CD4-positive, alpha-beta T cell treated with Interleukin-6 at 100 ng/mL for 8 hours (primary cell): ENCODE data around the gene NUP153.
"Not testable (repeated sequence)": the region's sequence is repeated elsewhere in the genome, so short reads cannot be mapped to it uniquely, and the experiment has no call there.

Source experiments
- DNase-seq: peaks from one replicate; pipeline ENCODE4 v3.0.0-alpha.2; 2020; ENCODE audit warnings: mixed read lengths, low spot score

Gene NUP153

DNA sequence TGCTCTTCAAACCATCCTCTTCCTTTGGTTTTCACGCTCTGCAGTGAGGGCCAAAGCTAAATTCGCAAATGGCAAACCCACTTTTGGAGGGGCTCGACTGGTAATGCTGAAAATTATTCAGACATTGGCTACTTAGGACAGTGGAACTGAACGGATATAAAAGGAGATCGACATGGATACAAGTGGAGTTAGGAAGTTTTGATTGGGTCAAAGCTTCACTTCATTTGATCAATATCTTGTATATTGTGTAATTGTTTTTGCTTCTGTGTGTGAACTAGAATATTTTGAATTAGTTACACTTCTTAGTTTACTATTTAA lies 105.4 kb downstream of the NUP153 start:
- DNase-seq = no peak

DNA sequence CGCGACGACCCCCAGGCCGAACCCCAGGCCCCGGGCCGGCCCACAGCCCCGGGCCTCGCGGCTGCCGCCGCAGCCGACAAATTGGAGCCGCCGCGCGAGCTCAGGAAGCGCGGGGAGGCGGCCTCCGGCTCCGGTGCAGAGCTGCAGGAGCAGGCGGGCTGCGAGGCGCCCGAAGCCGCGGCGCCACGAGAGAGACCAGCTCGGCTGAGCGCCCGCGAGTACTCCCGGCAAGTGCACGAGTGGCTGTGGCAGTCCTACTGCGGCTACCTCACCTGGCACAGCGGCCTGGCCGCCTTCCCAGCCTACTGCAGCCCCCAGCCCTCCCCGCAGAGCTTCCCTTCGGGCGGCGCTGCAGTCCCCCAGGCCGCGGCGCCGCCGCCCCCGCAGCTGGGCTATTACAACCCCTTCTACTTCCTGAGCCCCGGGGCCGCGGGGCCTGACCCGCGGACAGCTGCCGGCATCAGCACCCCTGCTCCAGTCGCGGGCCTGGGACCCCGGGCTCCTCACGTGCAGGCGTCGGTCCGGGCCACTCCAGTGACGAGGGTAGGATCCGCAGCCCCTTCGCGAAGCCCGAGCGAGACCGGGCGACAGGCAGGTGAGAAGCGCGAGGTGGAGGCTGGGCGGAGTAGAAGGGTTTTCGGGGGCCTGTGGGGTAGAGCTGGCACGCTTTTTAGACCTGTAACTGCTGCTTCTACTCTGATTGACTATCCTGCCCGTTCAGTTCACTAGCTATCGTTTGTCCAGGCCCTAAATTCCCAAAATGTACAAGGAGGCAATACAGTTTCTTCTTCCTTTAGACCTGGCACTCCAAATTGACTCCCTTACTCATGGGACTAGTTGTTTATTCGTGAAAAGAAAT lies 106.0 kb downstream of the NUP153 start:
- peak; percentile 32 for DNase-seq

DNA sequence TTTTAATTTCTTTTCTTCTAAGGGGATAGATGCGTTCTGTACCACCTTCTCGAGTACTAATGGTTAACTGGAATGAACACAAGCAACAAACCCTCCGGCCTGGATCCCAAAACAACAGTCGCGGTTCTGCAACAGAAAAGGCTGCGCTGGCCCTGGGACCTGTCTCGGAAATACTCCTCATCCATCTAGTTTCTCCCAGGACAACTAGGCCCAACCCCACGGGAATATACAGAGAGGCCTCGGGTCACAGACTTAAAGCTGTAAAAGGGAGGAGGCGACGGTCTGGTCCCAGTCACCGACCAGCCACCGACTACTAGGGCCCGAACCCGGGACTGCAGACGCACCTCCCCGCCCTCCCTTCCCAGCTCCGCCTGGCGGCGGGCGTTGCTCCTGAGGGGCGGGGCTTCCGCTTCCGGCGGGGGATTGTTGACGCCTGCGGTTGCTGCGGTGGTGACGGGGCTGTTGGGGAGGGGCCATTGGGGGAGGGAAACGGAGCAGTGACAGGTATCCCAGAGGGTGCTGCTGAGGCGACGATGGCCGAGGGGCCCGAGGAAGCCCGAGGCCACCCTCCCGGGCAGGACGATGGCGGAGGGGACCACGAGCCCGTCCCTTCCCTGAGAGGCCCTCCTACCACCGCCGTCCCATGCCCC lies 106.7 kb downstream of the NUP153 start, which contains the start of gene FAM8A1:
Gene FAM8A1, plus strand, starts transcription at position 426 of the 650 bp plus-strand sequence. Its CDS starts 108 bp downstream, at position 534.
- DNase-seq = peak; percentile 95

- DNase-seq = no peak
Measured at GRCh38 chr6:17596085-17596484, 110.6 kb downstream of the NUP153 start.

DNA sequence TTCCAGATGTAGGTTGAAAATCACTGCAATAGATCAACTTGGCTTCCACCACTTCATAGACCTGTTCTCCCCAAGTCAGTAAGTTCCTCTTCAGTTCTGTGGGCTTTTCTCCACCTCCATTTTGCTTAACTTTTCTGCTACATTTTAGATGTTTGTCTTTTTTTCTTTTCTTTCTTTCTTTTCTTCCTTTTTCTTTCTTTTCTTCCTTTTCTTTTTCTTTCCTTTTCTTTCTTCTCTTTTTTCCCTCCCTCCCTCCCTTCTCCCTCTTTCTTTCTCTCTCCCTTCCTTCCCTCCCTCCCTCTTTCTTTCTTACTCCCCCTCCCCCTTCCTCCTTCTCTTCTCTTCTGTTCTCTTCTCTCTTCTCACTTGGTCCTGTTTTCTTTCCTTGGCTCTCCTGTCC lies 113.5 kb downstream of the NUP153 start:
- no peak for DNase-seq

GRCh38 chr6:17591287-17591686 lies 115.4 kb downstream of the NUP153 start:
- DNase-seq = no peak

DNA sequence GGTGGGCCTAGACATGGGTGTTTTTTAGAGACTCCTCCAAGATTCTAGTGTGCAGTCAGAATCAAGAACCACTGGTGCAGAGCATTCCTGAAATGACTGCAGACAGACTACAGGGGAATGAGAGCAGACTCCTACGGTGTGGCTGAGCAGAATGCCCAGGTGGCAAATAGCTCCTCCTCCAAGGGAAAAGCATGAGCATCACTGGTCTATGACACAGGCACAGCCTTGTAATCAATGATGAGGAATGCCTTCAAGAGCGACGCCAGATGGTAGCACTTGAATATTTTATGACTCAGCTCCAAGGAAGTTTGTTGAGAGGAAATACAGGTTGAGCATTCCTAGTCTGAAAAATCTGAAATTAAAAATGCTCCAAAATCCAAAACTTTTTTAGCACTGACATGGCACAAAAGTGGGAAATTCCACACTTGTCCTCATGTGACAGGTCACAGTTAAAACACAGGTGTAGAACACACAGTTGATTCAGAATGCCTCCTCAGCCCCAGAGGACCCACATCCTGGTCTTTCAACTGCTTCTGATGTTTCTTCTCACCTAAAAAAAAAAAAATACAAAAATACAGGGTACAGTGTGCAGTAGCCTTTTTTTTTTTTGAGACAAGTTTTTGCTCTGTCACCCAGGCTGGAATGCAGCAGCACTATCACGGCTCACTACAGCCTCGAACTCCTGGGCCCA lies 117.2 kb downstream of the NUP153 start:
- DNase-seq = peak; percentile 40

- no peak for DNase-seq
Measured at GRCh38 chr6:17588011-17588410, 118.7 kb downstream of the NUP153 start.

- DNase-seq = not testable (repeated sequence)
Measured at GRCh38 chr6:17586623-17587022, 120.1 kb downstream of the NUP153 start.

GRCh38 chr6:17585766-17586490 lies 120.8 kb downstream of the NUP153 start:
- no peak for DNase-seq

DNA sequence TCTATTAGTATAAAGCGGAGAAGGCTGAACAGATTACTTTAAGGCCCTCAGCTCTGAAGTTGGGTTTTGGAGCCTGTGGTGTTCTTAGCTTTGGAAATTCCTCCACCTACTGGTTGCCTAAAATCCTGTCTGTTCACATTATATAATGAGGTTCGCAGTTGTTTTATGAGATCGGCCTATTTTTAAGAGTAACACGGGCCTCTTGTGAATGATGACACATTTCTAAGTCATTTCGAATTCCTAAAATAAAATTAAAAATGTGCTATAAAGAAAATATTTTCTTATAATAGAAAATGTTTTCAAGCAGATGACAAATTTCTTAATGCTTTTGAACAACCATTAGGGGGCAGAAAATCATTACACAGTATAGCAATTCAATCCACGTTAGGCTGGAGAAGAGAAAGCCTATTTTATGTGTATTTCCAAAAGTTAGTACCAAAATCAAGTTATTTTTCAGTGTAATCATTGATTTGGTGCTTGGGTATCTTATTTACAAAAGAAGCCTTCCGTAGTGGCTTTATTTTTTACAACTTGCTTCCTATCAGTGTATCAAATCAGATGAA lies 122.4 kb downstream of the NUP153 start:
- peak; percentile 26 for DNase-seq

GRCh38 chr6:17583811-17584210 lies 122.9 kb downstream of the NUP153 start:
- DNase-seq = no peak

DNA sequence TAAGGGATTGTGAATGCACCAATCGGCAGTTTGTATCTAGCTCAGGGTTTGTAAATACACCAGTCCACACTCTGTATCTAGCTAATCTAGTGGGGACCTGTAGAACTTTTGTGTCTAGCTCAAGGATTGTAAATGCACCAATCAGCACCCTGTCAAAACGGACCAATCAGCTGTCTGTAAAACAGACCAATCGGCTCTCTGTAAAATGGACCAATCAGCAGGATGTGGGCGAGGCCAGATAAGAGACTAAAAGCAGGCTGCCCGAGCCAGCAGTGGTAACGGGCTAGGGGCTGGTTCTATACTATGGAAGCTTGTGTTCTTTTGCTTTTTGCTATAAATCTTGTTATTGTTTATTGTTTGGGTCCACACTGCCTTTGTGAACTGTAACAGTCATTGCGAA lies 125.4 kb downstream of the NUP153 start:
- not testable (repeated sequence) for DNase-seq

- DNase-seq = no peak
Measured at GRCh38 chr6:17580518-17581048, 126.1 kb downstream of the NUP153 start.

DNA sequence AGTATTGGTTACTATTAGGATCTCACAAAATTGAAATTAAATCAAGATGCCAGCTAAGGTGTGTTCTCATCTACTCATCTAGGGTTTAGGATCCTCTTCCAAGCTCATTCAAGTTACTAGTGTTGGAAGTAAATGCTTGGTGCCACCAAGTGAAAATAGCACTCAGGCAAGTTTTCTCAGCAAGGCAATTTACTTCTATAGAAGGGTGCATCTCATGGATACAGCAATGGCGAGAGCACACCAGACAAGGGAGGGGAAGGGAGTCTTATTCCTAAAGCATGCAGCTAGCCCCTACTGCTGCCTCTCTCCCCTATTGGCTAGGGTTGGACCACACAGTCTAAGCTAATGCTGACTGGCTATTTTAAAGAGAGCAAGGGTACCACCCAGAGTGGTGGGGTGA lies 129.7 kb downstream of the NUP153 start:
- DNase-seq = no peak

DNA sequence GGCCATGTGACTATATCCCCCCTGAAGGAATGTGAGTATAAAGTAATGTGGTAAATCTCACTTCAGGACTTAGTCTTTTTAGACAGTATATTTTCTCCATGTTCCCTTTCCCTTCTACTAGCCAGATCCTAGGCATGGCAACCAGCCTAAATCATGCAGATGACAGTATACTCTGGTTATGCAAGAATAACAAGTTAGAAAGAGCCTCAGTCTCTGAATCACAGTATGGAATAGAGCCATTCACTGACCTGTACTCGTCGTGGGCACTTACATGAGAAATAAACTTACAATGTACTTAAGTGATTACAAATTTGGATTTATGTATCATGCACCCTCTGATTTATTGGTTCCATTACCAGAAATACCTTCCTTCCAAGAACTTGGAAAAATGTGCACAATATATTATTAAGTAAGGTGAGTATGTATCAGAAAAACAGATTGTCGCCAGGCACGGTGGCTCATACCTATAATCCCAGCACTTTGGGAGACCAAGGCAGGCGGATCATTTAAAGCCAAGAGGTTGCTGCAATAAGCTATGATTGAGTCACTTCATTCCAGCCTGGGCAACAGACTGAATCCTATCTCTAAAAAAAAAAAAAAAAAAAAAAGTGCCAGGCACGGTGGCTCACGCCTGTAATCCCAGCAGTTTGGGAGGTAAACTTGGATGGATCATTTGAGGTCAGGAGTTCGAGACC lies 131.7 kb downstream of the NUP153 start:
- no peak for DNase-seq

GRCh38 chr6:17565399-17565798 lies 141.3 kb downstream of the NUP153 start:
- DNase-seq = no peak
